HG02571 (cell line): ENCODE measurements around the gene NLRP8.
"Not testable (repeated sequence)": the region's sequence is repeated elsewhere in the genome, so short reads cannot be mapped to it uniquely, and the experiment has no call there.

ENCODE experiments used
- ATAC-seq: cut with Tn5 transposase; IDR thresholded peaks from one replicate; pipeline ENCODE4 v1.9.1; 2021; ENCODE audit warnings: mild to moderate bottlenecking, moderate library complexity; ENCODE audit not compliant: unreplicated experiment

Gene NLRP8

DNA sequence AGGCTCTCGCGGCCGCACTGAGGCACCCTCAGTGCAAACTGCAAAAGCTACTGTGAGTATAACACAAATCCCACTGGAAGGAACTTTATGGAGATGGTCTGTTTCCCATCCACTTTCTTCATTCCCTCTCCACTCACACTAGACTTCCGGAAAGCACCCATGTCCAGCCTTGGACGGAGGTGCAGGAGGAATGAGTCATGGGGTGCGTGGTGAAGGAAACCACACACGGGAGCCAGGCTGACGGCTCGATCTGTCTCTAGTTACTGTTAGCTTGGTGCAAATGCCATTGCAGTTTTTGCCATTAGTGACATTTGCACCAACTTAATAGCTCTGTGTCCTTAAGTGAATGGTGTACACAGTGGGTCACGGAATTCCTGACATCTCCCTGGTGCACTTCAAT lies 14.6 kb downstream of the NLRP8 start:
- no peak for ATAC-seq

- no peak for ATAC-seq
Measured at GRCh38 chr19:55973982-55974381, 26.4 kb downstream of the NLRP8 start.

DNA sequence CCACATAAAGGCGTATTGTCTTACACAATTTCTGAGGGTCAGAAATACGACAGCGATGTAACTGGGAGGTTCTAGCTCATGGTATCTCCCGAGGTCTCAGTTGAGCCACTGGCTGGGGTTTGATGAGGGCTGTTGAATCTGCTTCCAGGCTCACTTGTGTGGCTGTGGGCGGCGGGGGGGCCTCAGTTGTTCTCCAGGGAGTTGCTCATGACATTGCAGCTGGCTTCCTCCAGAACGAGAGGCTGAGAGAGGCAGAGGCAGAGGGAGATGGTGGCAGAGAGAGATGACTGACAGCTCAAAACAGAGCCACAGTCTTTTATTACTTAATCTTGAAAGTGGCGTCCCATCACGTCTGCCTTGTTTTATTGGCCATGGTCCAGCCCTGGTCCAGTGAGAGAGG lies 32.8 kb downstream of the NLRP8 start:
- ATAC-seq: no peak

GRCh38 chr19:55985254-55985653 lies 37.6 kb downstream of the NLRP8 start:
- ATAC-seq: no peak

DNA sequence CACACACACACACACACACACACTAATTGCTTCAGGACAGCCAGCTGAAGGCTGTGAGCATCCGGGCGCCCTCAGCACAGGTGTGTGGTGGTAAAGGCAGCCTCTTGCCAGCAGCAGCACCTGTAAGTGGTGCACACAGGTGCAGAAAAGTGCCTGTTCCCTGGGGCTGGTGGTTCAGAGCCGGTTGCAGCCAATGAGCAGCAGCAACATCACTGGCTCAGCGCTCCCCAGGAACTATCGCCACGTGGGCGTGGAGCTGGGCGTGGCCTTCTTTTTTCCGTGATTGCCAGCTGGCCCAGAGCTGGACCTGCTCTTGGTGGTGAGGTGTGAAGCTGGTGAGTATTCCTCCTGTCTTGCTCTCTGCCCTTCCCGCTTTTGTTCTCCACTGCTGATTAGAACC lies 38.9 kb downstream of the NLRP8 start, which contains the start of gene NLRP5:
NLRP5 (plus strand) TSS at position 289 of the 400 bp plus-strand sequence.
- ATAC-seq: no peak

DNA sequence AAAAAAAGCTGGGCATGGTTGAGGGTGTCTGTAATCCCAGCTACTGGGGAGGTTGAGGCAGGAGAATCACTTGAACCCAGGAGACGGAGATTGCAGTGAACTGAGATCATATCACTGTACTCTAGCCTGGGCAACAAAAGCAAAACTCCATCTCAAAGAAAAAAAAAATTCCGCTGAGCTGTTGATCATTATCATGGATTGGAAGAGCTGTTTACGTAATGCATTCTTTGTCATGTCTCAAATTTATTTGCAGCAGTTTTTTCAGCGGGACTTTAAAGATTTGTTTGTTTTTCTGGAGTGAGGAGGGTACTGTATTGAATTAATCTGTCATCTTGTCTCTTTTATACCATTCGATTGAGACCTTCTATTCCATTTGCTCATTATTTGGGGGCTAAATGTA lies 43.2 kb downstream of the NLRP8 start:
- no peak for ATAC-seq

GRCh38 chr19:55993492-55993891 lies 45.9 kb downstream of the NLRP8 start:
- ATAC-seq: no peak

- ATAC-seq: no peak
Measured at GRCh38 chr19:56014765-56015164, 67.1 kb downstream of the NLRP8 start.

DNA sequence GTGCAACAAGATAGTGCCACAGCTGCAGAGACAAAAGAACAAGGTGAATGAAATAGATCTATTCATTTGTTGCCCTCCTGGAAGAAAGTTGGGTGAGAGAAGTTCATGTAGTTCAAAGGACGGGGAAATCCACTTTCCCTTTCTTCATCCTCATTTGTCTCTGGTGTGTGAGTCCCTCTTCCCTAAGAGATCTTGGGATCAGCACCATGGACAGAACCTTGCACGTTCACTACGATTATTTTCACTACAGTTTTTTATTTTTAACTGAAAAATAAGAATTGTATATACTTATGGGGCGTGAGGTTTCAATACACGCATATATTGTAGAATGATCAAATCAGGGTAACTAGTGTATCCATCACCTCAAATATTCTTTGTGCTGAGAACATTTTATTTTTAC lies 68.1 kb downstream of the NLRP8 start:
- no peak for ATAC-seq

GRCh38 chr19:56019325-56019724 lies 71.7 kb downstream of the NLRP8 start:
- ATAC-seq: not testable (repeated sequence)

- ATAC-seq: not testable (repeated sequence)
Measured at GRCh38 chr19:56020355-56020975, 72.8 kb downstream of the NLRP8 start.

DNA sequence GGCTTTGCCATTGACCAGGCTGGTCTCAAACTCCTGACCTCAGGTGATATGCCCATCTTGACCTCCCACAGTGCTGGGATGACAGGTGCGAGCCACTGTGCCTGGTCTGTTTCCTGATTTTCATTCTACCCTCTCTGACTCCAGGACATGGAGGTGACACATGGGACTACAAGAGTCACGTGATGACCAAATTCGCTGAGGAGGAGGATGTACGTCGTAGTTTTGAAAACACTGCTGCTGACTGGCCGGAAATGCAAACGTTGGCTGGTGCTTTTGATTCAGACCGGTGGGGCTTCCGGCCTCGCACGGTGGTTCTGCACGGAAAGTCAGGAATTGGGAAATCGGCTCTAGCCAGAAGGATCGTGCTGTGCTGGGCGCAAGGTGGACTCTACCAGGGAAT lies 79.1 kb downstream of the NLRP8 start:
- no peak for ATAC-seq
